TTC549 (cell line): ENCODE results near the gene APOH.

Experiments
- FAIRE-seq: peaks from 2 replicates; lab custom pipeline; 2012; peaks lifted over from hg19 to GRCh38; lab: Jason Lieb, UNC

APOH gene

DNA sequence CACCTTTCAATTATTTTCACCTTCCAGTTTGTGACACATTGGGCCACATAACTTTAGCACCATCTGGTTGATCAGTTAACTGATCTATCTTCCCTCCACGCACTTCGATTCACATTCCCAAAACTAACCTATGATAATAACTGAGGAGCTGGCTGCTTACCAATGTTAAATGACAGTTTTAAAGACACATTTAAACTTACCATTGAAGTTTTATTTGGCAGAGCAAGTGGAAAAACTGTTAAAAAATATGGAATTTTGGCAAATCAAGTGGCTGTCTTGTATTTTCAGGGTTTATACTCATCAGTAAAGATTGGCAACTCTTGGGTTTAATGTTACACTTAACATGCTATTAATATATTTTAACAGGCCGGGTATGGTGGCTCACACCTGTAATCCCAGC is 5.4 kb upstream of the APOH start:
- no peak for FAIRE-seq

DNA sequence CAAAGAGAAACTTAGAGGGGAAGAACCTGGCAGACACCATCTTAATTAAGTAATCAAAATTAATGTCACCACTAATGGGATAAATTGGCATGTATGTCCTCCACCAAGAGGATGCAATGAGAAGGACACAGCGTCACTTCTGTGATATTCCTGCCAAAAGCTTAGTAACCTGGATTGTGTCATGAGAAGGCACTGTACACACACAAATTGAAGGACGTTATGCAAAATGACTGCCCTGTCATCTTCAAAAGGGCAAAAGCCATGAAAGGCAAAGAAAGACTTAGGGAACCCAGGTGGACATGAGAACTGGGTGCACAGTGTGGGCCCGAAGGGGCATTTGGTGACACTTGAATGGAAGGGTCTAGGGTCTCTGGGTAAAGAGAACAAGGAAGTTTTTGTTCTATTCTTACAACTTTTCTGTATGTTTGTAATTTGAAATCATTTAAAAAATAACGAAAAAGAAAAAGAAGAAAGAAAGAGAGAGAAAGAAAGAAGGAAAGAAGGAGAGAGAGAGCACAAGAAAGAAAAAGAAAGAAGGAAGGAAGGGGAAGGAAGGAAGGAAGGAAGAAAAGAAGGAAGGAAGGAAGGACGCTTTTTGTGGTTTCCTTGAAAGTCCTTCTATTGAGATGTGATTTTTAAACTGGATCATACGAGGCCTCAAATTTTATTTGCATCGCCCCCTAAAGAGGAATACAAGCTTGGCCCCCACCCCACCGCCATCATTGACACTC is 4.0 kb upstream of the APOH start:
- FAIRE-seq, result no peak

DNA sequence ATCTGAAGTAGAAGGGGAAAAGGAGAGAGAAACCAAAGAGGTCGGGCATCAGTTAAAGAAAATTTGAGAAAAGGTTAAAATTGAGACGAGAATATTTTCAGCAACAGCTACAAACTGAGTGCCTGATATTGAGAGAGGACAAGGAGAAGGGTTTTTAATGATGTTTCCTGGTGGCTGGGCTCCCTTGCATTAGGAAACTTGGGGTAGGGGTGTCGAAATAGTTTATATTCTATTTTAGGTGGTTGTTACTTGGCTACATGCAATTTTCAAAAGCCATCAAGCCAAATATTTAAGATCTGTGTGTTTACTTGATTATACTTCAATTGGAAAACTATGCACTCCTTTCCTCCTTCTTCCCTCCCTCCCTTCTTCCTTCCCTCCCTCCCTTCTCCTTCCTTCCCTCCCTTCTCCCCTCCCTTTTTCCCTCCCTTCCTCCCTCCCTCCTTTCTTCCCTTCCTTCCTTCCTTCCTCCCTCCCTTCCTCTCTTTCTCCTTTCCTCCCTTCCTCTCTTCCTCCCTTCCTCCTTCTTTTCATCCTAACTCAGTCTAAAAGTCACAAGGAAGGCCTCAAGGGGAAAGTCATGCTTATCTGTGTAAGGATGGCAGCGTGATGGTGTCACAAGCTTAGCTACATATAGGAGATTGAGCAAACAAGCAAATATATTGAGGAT is 1.8 kb upstream of the APOH start:
- no peak for FAIRE-seq

DNA sequence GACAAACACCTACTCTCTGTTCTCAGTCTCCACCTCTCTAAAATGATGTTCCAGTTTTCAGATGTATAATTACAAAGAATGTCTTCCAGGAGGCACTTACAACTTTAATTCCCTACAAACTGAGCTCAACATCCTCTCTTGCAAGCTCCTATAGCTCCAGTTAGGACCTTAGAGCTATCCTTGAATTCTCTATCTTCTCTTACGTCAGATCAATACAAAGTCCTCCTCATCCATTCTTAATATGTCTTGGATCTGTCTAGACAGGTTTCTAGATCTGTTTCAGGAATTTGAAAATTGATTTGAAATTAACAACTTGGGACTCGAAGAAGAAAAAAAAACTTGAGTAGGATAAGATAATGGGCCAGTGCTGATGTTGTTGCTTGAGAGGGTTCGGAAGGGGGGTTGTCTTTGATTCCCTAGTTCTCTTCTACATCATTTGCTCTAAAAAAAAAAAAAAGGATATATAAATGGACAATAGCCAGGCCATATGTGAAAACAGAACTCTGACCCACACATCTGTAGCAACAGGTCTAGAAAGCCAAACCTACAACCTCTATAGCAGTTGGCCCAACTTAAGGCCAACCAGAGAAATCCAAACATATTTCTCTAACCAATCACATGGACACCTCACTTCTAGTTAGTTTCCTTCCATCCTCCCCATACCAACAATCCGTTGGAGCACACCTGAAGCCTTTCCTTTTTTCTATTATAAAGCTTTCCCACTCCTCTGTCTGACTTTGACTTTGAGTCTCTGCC is 746 bp upstream of the APOH start:
- FAIRE-seq, result no peak

DNA sequence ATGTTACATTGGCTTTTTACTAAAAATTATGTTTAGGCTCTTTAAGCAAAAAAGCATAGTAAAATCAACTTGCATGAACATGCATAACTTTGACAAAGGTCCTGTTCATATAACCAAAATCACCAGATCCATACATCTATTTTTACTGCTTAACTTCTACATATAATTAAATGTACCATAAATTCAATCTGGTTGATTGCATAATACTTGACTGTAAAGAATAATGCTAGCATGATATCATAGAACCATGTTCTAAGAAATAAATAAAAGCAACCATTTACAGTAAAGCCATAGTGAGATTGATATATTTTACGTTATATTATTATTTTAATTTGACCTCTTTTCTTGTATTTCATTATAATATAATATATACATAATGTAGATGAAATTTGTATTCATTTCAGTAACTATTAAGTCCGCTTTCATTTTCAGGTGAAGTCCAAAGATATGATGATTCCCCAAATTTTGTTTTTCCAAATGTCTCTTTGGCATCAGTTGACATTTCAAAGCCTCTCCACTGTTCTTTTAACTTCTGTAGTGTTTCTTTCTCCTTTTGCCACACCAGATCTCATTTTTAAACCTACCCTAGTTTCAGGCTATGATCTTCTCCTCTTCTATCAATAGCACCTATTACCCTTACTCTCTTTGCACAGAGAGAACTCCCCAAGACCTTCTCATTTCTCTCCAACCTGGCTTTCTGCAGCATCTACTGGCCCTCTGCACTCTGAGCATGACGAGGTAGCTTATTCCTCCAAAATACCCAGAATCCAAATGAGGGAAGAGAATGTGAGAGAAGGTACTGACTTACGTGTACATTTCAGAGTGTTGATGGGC is 1.8 kb downstream of the APOH start:
- FAIRE-seq, result no peak

DNA sequence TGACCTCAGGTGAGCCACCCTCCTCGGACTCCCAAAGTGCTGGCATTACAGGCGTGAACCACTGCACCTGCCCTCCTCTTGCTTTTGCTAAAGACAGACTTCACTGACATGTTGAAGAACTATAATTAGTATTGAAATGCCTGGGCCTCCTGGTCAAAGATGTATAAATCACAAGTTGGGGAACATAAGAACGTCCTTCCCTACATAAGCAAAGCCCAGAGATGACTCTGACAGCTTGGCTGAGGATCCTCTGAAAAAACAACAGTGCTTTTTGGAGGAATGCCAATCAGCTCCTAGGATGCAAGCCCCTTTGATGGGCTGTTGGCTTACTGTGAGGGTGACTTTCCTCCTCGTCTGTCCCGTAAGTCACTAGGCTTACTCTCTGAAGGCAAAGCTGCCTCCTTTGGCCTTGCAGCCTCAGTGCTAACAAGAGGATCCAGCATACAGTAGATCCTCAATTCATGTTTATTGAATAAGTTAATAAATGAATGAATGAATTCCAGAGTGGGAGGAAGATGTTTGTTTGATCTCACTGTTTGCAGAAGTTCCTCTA is 6.3 kb downstream of the APOH start:
- FAIRE-seq, result no peak

DNA sequence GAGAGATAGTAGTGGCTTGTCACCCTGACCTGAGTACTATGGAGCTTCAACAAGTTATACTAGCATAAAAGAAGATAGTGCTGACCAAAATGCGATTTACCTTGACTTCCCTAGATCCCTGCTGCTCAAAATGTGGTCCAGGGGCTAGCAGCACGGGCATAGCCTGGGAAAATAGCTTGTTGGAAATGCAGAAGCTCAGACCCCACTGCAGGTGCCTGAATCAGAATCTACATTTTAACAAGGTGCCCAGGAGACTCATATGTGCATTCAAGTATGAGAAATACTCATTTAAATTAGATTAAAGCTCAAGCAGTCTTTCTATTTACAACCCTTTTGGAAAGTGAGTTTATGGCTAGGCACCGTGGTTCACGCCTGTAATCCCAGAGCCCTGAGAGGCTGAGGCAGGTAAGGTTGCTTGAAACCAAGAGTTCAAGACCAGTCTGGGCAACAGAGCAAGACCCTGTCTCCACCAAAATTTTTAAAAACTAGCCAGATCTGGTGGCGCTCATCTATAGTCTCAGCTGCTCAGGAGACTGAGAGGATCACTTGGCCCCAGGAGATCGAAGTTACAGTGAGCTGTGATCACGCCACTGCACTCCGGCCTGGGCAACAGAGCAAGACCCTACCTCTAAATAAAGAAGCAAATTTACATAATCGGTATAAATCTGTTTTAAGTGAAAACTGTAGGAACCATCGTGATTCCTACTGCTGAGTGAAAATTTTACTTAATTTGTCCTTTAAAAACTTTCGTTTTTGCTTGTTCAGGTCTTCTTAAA is 7.3 kb downstream of the APOH start:
- no peak for FAIRE-seq

DNA sequence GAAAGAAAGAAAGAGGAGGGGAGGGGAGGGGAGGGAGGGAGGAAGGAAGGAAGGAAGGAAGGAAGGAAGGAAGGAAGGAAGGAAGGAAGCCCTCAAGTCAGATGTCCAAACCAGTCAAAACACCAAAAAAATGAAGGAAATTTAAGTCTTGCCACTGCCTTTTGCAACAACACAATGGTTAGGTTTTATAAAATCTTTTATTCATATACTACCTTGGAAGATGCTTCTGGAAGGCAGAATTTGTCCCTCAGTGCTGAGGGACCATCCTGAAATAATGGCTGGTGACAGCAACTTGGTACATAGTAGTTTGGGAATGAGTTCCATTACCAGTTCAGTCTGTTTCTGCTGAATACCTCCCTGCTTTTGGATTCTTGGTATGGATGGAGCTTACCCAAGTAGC is 7.9 kb downstream of the APOH start:
- no peak for FAIRE-seq

DNA sequence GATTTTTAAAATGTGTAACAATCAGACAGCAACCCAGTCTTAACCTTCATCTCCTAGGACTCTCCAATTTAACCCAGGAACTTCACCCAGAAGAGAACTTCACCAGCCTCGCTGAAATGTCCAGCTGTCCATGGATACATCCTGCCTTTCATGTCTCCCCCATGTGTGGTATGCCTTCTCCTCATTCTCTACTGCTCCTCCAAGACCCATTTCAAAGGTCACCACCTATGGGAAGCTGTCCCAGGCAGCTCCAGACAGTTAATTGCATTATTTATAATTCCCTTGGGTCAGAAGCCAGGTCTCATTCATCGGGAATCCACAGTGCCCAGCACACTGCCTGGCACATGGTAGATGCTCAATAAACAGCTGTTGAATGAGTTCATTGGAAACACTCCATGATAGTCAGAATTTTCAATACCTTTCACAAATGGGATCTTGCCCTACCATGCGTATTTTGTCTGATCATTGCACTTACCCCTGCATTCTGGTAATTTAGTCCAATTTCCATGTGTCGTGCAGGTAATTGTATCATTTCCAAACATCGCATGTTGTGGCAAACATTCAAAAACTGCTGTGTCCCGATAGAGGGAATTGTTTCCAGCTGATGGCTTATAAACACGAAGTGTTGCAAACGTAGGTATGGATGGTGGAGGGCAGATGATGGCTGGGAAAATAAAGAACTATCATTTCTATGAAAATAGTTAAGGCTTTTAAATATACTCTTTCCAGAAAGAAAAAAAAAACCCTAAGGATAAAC is 9.0 kb downstream of the APOH start:
- FAIRE-seq, result no peak

DNA sequence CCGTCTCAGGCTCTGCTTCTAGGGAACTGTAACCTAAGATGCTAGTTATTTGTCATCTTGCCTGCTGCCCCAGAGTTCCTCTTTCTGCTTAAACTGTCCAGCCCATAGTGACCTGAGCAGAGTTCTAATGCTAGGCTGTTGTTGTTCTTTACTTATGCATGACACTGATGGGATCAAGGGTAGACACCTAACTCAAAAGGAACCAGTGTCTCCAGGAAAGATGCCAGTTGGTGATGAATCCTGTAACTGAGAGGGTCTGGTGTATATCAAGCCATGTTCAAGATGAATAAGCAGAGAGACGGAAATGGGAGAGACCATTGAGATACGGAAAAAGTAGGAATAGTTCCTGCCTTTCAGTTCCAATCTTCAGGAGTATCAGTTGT is 13.7 kb downstream of the APOH start:
- FAIRE-seq, result no peak

DNA sequence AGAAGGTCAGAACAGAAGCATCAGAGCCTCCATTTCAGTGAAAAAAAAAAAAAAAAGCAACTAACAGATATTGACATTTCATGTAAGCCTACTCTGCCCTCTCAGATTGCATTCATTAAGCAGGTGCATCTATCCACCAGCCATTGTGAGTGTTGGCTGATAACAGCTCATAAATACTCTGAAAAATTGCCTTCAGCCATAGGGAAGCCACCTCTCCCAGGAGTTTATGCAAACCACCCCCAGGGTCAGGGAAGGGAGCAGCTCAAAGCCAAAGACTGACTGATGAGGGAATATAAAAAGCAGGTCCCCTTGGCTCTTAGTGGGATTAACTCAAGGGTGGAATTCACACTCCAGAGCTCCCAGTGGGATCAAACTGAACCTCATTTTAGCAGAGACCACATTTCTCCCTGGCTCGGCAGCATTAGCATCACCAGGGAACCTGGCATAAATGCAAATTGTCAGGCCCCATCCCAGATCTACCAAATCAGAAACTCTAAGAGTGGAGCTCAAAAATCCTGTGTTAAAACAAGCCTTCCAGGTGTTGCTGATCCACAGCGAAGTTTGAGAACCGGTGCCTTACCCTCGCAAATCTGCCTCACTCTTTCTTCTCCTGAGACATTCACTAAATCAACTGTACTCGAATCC is 14.2 kb downstream of the APOH start:
- FAIRE-seq, result no peak

DNA sequence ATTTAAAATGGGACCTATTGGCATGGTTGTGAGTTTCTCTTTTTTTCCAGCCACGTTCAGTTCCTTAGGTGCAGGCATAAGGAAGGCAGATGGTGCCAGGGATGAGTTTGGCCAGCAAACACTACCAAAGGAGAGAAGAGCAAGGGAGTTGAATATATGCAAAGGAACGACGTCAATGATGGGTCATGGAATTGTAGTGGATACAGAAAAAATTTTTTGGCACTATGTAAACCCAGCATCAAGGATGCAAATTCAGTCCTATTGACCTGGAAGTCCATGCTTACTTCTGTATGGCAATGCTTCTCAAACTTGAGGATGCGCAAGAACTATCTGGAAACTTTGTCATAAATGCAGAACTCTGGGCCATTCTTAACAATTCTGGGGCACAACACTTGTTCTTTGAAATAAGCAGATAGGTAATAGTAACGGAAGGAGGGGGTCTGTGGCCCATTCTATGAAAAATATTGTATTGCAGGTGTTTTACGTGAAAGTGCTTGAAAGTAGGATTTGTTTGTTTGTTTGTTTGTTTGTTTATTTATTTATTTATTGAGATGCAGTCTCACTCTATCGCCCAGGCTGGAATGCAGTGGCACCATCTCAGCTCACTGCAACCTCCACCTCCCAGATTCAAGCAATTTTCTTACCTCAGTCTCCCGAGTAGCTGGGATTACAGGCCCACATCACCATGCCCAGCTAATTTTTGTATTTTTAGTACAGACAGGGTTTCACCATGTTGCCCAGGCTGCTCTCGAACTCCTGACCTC is 18.0 kb downstream of the APOH start:
- FAIRE-seq, result no peak

DNA sequence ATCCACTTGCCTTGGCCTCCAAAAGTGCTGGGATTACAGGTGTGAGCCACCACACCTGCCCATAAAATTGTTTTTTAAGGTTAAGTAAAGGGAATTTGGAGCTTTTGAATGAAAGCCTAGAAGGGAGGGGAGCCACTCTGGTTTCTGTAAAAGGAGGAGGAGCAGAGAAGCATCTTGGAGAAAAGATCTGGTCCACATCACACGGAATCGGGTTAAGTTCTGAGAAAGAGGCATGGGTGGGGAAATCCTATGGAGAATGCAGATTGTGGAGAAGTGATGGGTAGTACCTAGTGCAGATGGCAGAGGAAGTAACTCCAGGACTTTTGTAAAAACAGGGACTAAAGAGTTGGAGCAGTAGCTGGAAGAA is 19.0 kb downstream of the APOH start:
- FAIRE-seq, result no peak

DNA sequence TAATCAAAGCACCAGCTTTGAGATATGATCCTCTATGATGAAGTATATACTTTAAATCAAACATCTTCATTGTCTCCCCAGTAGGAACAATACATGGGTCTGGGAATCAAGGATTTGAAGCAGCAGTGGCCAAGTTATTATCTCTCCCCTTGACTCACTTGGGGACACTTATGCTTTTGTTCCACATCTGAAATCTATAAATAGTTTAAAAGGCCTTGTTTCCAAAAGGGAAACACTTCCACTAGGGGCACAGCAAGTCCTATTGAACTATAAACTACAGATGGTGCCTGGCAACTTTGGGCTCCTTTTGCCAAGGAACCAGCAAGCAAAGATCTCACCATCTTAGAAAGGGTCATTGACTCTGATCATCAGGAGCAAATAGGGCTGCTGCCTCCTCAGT is 21.3 kb downstream of the APOH start:
- no peak for FAIRE-seq

DNA sequence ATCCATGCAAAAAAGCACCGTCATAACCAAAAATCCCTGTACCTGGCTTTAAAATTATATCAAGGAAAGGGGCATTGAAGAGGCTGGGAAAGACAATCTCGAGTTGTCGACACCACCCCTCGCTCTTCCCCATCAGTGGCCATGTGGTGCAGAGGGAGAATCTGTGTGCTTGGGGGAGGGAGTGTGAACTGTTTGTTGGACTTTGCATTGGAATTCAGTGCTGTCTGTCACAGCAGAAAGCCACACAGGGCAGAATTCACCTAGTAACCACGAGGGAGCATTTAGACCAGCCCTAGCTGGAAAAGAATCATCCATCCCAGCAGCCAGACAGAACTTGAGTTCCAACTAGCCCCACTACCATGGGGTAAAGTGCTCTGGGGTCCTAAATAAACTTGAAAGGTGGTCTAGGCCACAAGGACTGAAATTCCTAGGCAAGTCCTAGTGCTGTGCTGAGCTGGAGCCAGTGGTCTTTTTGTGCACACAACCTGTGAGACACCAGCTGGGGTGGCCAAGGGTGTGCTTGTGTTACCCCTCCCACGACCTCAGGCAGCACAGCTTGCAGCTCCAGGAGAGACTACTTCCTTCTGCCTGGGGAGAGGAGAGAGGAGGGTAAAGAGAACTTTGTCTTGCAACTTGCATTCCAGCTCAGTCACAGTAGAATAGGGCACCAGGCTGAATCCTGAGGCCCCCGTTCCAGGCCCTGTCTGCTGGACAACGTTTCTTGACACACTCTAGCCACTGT is 25.8 kb downstream of the APOH start:
- FAIRE-seq, result no peak

DNA sequence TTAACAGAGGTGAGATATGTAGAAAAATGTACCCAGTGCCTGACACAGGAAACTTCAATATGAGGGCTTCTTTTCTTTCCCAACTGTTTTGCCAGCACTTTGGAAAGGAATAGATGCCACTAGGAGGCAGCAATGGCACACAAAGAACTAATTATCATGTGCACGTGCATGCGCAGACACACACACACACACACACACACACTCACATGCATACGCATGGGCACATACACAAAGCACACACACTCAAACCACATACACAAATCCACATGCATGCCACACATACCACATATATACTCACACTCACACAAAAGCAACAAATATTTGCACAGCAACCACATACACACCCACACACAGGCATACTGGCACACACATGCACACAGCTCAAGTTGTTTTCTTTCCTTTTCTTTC is 28.5 kb downstream of the APOH start:
- no peak for FAIRE-seq

DNA sequence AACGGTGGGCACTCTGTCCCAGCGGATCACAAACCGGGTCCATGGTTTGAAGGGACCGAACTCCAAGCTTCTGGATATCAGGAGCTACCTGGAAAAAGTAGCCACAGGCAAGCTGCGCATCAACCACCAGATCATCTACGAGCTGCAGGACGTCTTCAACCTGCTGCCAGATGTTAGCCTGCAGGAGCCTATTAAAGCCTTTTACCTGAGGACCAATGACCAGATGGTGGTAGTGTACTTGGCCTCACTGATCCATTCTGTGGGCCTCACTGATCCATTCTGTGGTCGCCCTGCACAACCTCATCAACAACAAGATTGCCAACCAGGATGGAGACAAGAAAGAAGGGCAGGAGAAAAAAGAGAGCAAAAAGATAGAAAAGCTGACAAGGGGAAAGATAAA is 31.0 kb downstream of the APOH start:
- no peak for FAIRE-seq

DNA sequence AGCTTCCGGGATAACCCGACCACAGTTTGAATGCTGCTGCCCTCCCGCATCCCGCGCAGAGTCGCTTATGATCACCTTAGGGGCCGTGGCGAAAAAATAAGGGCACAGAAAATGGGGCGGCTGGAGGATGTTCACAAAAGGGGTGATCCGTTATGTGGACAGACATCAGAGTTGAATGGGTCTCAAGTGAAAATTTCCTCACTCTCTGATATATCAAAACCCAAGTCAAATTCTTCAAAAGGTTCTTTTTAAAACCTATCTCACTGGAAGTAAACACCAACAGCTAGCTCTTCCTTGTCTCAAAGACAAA is 36.9 kb downstream of the APOH start:
- no peak for FAIRE-seq
